GM18868 (cell line): ENCODE data around the gene LCE3E.

Experiments used
- ATAC-seq: cut with Tn5 transposase; IDR thresholded peaks from one replicate; pipeline ENCODE4 v1.9.1; 2021; ENCODE audit warnings: mild to moderate bottlenecking, moderate library complexity; ENCODE audit not compliant: unreplicated experiment

Gene LCE3E

DNA sequence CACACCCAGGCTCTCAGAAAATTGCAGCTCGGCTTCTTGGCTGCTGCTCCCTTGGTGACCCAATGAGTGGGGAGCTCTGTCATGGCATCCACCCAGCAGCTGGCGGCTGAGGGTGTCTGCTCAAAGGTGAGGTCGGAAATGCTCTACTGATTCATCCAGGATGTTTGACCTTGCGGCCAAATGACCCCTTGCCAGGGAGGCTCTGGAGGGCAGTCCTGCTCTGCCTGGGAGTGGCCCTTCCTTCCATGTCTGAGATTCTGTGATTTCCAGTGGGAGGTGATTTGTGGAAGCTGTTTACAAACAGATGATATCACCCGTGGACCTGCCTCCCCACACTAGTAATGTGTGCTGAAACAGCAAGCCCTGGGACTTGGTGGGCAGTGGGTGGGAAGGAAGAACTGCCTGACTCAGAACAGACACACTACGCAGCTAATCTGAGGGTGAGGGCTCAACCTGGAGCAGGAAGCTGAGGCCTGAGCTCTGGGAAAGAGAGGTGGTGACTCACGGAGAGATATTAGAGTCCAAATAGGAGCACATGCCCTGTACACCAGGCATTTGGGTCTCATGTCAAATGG, 49.3 kb downstream of the LCE3E start:
- ATAC-seq, result no peak

DNA sequence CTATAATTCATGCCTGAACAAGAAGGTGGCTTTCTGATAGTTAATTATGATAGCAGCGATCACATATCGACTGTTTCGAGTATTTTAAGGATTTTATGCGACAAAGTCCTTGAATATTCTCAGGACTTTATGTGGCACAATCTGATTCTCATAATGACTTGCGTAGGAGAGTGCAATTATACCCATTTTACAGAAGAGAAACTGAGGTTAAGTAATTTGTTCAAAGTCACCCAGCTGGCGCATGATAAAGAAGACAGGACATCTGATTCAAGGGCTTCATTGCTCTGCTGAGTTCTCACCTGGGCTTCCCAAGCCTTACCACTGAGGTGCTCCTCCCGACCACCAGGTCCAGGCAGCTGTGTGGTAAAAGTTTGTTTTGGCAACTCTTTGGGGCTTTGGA, 50.5 kb downstream of the LCE3E start:
- no peak for ATAC-seq
